Neural progenitor cell (in vitro differentiated cells): ENCODE data around the gene EFCAB8. TPM values are rescaled to one million over a fixed set of nuclear protein-coding genes. Genes with fewer than 3 reads are reported as not detected.

Experiments used
- DNase-seq: peaks from one replicate; pipeline ENCODE4 v3.0.0-alpha.2; 2016; ENCODE audit warnings: low spot score
- H2AFZ ChIP-seq: fragments of 200-600 bp; sonication (generic); replicated peaks from 2 replicates; pipeline ENCODE4 v1.6.1; 2016; ENCODE audit warnings: antibody characterized with exemption
- H3F3A ChIP-seq: fragments of 200-600 bp; sonication (generic); 2 replicates; pipeline ENCODE4 v1.6.1; 2016; ENCODE audit warnings: antibody characterized with exemption, low read depth
- H3K27ac ChIP-seq: fragments of 200-600 bp; sonication (generic); 2 replicates; pipeline ENCODE4 v1.5.1; 2016; ENCODE audit warnings: mild to moderate bottlenecking
- H3K27me3 ChIP-seq: fragments of 200-600 bp; sonication (generic); 2 replicates; pipeline ENCODE4 v1.6.1; 2016; ENCODE audit warnings: mild to moderate bottlenecking, moderate library complexity
- H3K36me3 ChIP-seq: fragments of 200-600 bp; sonication (generic); 2 replicates; pipeline ENCODE4 v1.5.1; 2016
- H3K4me1 ChIP-seq: fragments of 200-600 bp; sonication (generic); 2 replicates; pipeline ENCODE4 v1.6.1; 2016; ENCODE audit warnings: mixed run types
- H3K4me2 ChIP-seq: fragments of 200-600 bp; sonication (generic); 2 replicates; pipeline ENCODE4 v1.6.1; 2016
- H3K4me3 ChIP-seq: fragments of 200-600 bp; sonication (generic); 2 replicates; pipeline ENCODE4 v1.5.1; 2016
- H3K79me2 ChIP-seq: fragments of 200-600 bp; sonication (generic); 2 replicates; pipeline ENCODE4 v1.6.1; 2016; ENCODE audit warnings: low read depth
- H3K9ac ChIP-seq: fragments of 200-600 bp; sonication (generic); 2 replicates; pipeline ENCODE4 v1.6.1; 2016
- H3K9me3 ChIP-seq: fragments of 200-600 bp; sonication (generic); 2 replicates; pipeline ENCODE4 v1.5.1; 2016; ENCODE audit warnings: low read depth
- H4K20me1 ChIP-seq: fragments of 200-600 bp; sonication (generic); 2 replicates; pipeline ENCODE4 v1.6.1; 2016; ENCODE audit warnings: low read depth
- H3K27ac Mint-ChIP-seq: 3 replicates; pipeline ENCODE4 v1.8.0; 2021; ENCODE audit warnings: mixed read lengths
- H3K27me3 Mint-ChIP-seq: 2 replicates; pipeline ENCODE4 v1.8.0; 2022; ENCODE audit warnings: low read depth, mild to moderate bottlenecking, inconsistent platforms, moderate library complexity, mixed read lengths; ENCODE audit not compliant: insufficient read depth
- H3K36me3 Mint-ChIP-seq: 3 replicates; pipeline ENCODE4 v1.8.0; 2021; ENCODE audit warnings: mixed read lengths
- H3K4me1 Mint-ChIP-seq: 3 replicates; pipeline ENCODE4 v1.8.0; 2021; ENCODE audit warnings: mixed read lengths
- H3K4me3 Mint-ChIP-seq: 3 replicates; pipeline ENCODE4 v1.8.0; 2021; ENCODE audit warnings: mild to moderate bottlenecking, moderate library complexity, mixed read lengths
- H3K9me3 Mint-ChIP-seq: 3 replicates; pipeline ENCODE4 v1.8.0; 2020; ENCODE audit warnings: mixed read lengths
- EZH2 ChIP-seq: fragments of 200-600 bp; sonication (generic); IDR thresholded peaks from 2 replicates; pipeline ENCODE4 v1.6.1; 2017; ENCODE audit warnings: antibody characterized with exemption, mild to moderate bottlenecking, moderate library complexity
- EZH2phosphoT487 ChIP-seq: fragments of 200-600 bp; sonication (generic); IDR thresholded peaks from 2 replicates; pipeline ENCODE4 v1.6.1; 2017; ENCODE audit warnings: antibody characterized with exemption
- total RNA-seq: library from RNA; depleted of rRNA; stranded (reverse); fragments of >200 nt; gene quantifications from 2 replicates; pipeline ENCODE4 v1.2.3, GENCODE V29; 2015; ENCODE audit warnings: low replicate concordance
- TF ChIP-seq, protein P1 (sequence below): fragments of 200-600 bp; sonication (generic); IDR thresholded peaks from 2 replicates; pipeline ENCODE4 v1.5.1; 2017; ENCODE audit warnings: antibody characterized with exemption, mild to moderate bottlenecking

The EFCAB8 gene
- total RNA-seq, 1 donor from 2014 or later: not detected

DNA sequence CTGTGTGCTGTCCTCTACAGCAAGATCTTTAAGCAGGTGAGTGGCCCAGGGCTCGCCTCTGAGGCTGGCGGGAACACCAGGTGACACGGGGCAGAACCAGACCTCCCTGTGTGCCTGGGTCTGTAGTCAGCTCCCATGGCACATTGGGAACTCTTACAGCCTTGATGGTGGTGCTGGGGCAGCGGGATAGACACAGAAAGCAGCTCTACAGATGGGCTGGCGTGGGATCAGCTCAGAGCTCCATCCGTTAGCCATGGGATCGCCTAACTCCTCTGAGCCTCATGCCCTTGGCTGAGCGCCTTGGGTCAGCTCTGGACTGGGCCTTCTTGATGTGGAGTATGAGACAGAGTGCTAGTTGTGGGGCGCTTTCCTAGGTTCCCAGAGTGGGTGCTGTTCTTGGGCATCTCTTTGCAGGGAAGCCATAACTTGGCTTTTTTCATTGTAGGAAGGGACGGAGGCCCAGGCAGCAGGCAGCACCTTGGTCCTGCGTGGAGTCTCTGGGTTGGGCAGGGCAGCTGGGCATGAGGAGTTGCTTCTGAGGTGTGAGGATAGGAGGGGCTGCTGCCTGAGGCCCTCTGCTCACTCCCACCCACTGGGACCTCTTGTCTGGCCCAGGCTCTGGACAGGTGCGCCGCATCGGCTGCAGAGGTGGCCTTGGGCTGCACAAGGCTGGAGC lies 51.3 kb downstream of the EFCAB8 start:
- peaks cover 4% of the 10 kb centered on the region for H3K9me3 Mint-ChIP-seq
- TF ChIP-seq EZH2phosphoT487 (no peak), EZH2 (no peak)
- TF ChIP-seq, protein P1, sequence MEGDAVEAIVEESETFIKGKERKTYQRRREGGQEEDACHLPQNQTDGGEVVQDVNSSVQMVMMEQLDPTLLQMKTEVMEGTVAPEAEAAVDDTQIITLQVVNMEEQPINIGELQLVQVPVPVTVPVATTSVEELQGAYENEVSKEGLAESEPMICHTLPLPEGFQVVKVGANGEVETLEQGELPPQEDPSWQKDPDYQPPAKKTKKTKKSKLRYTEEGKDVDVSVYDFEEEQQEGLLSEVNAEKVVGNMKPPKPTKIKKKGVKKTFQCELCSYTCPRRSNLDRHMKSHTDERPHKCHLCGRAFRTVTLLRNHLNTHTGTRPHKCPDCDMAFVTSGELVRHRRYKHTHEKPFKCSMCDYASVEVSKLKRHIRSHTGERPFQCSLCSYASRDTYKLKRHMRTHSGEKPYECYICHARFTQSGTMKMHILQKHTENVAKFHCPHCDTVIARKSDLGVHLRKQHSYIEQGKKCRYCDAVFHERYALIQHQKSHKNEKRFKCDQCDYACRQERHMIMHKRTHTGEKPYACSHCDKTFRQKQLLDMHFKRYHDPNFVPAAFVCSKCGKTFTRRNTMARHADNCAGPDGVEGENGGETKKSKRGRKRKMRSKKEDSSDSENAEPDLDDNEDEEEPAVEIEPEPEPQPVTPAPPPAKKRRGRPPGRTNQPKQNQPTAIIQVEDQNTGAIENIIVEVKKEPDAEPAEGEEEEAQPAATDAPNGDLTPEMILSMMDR: no peak
- no peaks in the 10 kb centered on the region for H3K36me3 Mint-ChIP-seq
- Histone ChIP-seq H2AFZ (no peak overlapping the region), H4K20me1 (no peaks in the 10 kb centered on the region), H3K4me3 (no peak overlapping the region), H3K27ac (no peak overlapping the region), H3F3A (no peaks in the 10 kb centered on the region), H3K4me2 (no peak overlapping the region), H3K36me3 (no peaks in the 10 kb centered on the region), H3K9ac (no peak overlapping the region), H3K9me3 (no peaks in the 10 kb centered on the region), H3K27me3 (no peaks in the 10 kb centered on the region), H3K79me2 (no peaks in the 10 kb centered on the region), H3K4me1 (no peaks in the 10 kb centered on the region)
- no peak for DNase-seq
- H3K4me1 Mint-ChIP-seq: peaks cover 6% of the 10 kb centered on the region
- peaks cover 10% of the 10 kb centered on the region for H3K27me3 Mint-ChIP-seq
- H3K27ac Mint-ChIP-seq: no peak overlapping the region
- no peak overlapping the region for H3K4me3 Mint-ChIP-seq

DNA sequence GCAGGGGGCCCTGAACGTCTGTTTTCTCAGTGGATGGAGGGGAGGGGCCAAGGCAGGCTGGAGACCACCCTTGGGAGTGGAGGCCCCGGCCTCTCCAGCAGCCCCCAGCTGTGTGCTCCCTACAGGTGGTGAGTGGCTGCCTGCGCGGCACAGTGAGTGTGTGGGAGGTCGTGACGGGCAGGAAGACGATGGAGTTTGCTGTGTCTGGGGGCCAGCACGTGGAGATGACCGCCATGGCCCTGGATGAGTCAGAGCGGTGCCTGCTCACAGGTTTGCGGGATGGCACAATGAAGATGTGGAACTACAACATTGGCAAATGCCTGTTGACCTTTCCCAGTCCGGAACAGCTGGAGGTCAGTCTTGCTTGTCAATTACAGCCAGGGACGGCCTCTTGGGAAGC lies 52.6 kb downstream of the EFCAB8 start:
- Mint-ChIP-seq H3K27me3 (peaks cover 10% of the 10 kb centered on the region), H3K4me3 (no peak overlapping the region), H3K36me3 (no peaks in the 10 kb centered on the region), H3K9me3 (peaks cover 11% of the 10 kb centered on the region), H3K4me1 (peaks cover 6% of the 10 kb centered on the region), H3K27ac (no peak overlapping the region)
- TF ChIP-seq, protein P1: no peak
- TF ChIP-seq EZH2phosphoT487 (no peak), EZH2 (no peak)
- Histone ChIP-seq H3K9me3 (no peaks in the 10 kb centered on the region), H3F3A (no peaks in the 10 kb centered on the region), H3K27me3 (no peaks in the 10 kb centered on the region), H3K4me2 (no peak overlapping the region), H3K36me3 (no peaks in the 10 kb centered on the region), H3K4me3 (no peak overlapping the region), H3K9ac (no peak overlapping the region), H2AFZ (no peak overlapping the region), H3K27ac (no peak overlapping the region), H3K79me2 (no peaks in the 10 kb centered on the region), H4K20me1 (no peaks in the 10 kb centered on the region), H3K4me1 (no peaks in the 10 kb centered on the region)
- no peak for DNase-seq

DNA sequence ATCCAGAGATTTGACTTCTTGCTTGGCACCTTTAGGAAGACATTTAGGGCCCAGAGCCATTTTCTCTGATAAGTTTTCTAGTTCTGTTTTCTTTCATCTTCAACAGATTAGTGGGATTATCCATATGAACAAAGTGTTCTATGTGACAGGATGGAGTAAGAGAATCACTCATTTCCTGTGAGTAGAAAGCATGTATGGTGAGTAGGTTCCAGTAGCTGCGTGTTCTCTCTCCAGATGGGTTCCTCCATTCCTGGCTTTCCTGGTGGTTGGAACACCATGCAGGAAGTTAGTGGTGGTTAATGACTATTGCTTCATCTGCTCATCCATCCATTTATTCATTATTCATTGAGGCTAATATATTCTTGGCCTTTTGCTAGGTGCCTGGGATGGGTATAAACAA lies 54.0 kb downstream of the EFCAB8 start:
- H4K20me1 ChIP-seq: no peaks in the 10 kb centered on the region
- H3K27ac Mint-ChIP-seq: no peak overlapping the region
- H3F3A ChIP-seq: no peaks in the 10 kb centered on the region
- no peak overlapping the region for H3K4me3 ChIP-seq
- H3K79me2 ChIP-seq: no peaks in the 10 kb centered on the region
- H3K4me1 ChIP-seq: no peaks in the 10 kb centered on the region
- no peaks in the 10 kb centered on the region for H3K36me3 Mint-ChIP-seq
- no peak overlapping the region for H3K4me3 Mint-ChIP-seq
- no peak for DNase-seq
- no peaks in the 10 kb centered on the region for H3K27me3 ChIP-seq
- no peaks in the 10 kb centered on the region for H3K9me3 ChIP-seq
- H3K36me3 ChIP-seq: no peaks in the 10 kb centered on the region
- no peak overlapping the region for H2AFZ ChIP-seq
- H3K9ac ChIP-seq: no peak overlapping the region
- H3K27ac ChIP-seq: no peak overlapping the region
- H3K4me2 ChIP-seq: no peak overlapping the region
- H3K27me3 Mint-ChIP-seq: peaks cover 9% of the 10 kb centered on the region
- H3K9me3 Mint-ChIP-seq: peaks cover 15% of the 10 kb centered on the region
- TF ChIP-seq EZH2phosphoT487 (no peak), EZH2 (no peak)
- TF ChIP-seq, protein P1: no peak
- H3K4me1 Mint-ChIP-seq: peaks cover 6% of the 10 kb centered on the region
